ENCODE results near the gene PCED1B.
"Not testable (repeated sequence)": the region's sequence is repeated elsewhere in the genome, so short reads cannot be mapped to it uniquely, and the experiment has no call there.

PCED1B gene

DNA sequence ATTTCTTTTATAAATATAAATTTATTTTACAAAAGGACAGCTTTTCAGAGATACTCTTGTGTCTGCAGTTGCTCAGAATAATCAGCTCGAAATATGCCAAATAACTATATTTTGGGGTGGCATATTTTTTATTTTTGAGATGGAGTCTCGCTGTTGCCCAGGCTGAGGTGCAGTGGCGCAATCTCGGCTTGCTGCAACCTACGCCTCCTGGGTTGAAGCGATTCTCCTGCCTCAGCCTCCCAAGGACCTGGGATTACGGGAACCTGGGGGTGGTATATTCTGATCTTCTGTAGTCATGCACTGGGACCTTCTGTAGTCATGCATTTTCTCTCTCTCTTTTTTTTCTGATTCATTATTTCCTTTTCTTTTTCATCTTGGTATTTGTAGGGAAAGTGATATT, 135.3 kb downstream of the PCED1B start:
- Mint-ChIP-seq H3K36me3 (peaks cover 8% of the 10 kb centered on the region), H3K27me3 (no peaks in the 10 kb centered on the region), H3K4me3 (peak overlapping the region; percentile 98), H3K9me3 (no peaks in the 10 kb centered on the region), H3K4me1 (peaks cover 32% of the 10 kb centered on the region), H3K27ac (peak overlapping the region; percentile 94)
- no peak for ATAC-seq (ENCODE audit: low read depth)
- no peak for DNase-seq (ENCODE audit: low spot score in 2 of 2)

DNA sequence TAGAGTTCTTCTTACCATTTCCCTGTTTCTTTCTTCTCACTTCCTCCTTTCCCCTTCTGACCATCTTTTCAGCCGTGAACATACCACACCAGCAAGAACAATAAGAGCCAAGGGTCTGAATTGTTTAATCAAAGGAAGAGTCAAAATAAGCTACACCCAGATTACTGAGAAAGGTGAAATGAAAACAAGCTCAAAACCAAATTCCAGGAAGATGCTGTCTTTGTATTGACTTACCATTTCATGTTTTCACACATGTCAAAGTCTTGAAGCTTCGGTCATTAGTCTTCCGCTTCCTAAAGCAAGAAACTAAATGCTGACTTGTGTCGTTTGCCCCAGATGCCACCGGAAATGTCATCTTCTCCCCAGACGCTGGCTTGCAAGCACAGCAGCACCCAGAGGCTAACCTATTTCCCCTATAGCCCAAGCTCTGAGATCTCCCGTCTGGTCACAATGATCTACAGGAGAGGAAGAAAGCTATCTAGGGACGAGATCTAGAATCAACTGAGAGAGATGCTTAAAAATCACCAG, 136.8 kb downstream of the PCED1B start:
- H3K4me3 Mint-ChIP-seq: peak overlapping the region; percentile 98
- peak; percentile 85 for ATAC-seq (ENCODE audit: low read depth)
- peaks cover 12% of the 10 kb centered on the region for H3K36me3 Mint-ChIP-seq
- peak; percentile 51 to 61 for DNase-seq (ENCODE audit: low spot score in 2 of 2)
- H3K27ac Mint-ChIP-seq: peak overlapping the region; percentile 94
- H3K9me3 Mint-ChIP-seq: no peaks in the 10 kb centered on the region
- H3K4me1 Mint-ChIP-seq: peaks cover 34% of the 10 kb centered on the region
- H3K27me3 Mint-ChIP-seq: no peaks in the 10 kb centered on the region

DNA sequence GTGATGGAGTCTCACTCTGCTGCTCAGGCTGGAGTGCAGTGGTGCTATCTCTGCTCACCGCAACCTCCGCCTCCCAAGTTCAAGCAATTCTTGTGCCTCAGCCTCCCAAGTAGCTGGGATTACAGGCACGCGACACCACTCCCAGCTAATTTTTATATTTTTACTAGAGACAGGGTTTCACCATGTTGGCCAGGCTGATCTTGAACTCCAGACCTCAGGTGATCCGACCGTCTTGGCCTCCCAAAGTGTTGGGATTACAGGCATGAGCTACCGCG, 138.1 kb downstream of the PCED1B start:
- H3K9me3 Mint-ChIP-seq; H3K27me3 Mint-ChIP-seq; ATAC-seq (ENCODE audit: low read depth); DNase-seq (ENCODE audit: low spot score in 2 of 2): not testable (repeated sequence)
- Mint-ChIP-seq H3K27ac (peak overlapping the region; percentile 94), H3K36me3 (peaks cover 14% of the 10 kb centered on the region), H3K4me1 (peaks cover 34% of the 10 kb centered on the region), H3K4me3 (peak overlapping the region; percentile 98)

DNA sequence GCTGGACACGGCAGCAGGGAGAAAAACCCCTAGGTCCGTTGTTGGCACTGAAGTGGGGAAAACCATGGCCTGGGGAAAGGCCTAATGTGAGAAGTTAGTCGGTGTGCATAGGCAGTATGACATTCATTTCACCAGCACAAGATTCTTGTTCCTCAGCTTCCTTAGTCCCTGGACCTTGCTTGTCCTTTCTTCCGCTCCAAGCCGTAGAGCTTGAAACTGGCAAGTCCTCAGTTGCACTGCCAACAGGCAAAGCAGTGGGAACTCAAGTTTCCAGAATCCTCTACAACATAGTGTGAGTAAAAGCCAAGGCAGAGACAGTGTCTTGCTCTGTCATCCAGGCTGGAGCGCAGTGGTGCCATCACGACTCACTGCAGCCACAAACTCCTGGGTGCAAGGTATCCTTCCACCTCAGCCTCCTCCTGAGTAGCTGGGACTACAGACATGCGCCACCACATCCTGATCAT, 138.8 kb downstream of the PCED1B start:
- ATAC-seq (ENCODE audit: low read depth): peak; percentile 11
- Mint-ChIP-seq H3K9me3 (no peaks in the 10 kb centered on the region), H3K4me1 (peaks cover 41% of the 10 kb centered on the region), H3K4me3 (peak overlapping the region; percentile 98), H3K27me3 (no peaks in the 10 kb centered on the region), H3K27ac (peak overlapping the region; percentile 94), H3K36me3 (peaks cover 20% of the 10 kb centered on the region)
- no peak for DNase-seq (ENCODE audit: low spot score in 2 of 2)

DNA sequence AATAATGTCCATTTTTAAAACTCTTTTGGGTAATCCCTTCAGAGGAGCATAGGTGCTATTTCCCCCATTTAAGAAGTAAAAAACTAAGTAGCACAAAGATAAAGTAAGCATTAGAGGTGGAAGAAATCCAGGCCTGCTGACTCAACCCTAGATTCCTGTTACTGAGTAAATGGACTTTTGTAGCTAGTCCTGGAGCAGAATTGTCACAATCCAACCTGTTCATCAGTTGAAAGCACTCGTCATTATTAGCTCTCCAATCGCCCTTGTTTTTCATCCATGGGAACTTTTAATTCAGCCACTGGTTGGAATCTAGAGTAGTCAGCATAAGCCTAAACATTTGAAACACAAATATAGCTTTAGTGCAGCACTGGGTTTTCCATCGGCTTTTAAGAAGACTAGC, 139.8 kb downstream of the PCED1B start:
- Mint-ChIP-seq H3K9me3 (no peaks in the 10 kb centered on the region), H3K27me3 (no peaks in the 10 kb centered on the region), H3K4me1 (peaks cover 41% of the 10 kb centered on the region), H3K27ac (peak overlapping the region; percentile 67), H3K4me3 (peak overlapping the region; percentile 98), H3K36me3 (peaks cover 21% of the 10 kb centered on the region)
- no peak for DNase-seq (ENCODE audit: low spot score in 2 of 2)
- ATAC-seq (ENCODE audit: low read depth): no peak

DNA sequence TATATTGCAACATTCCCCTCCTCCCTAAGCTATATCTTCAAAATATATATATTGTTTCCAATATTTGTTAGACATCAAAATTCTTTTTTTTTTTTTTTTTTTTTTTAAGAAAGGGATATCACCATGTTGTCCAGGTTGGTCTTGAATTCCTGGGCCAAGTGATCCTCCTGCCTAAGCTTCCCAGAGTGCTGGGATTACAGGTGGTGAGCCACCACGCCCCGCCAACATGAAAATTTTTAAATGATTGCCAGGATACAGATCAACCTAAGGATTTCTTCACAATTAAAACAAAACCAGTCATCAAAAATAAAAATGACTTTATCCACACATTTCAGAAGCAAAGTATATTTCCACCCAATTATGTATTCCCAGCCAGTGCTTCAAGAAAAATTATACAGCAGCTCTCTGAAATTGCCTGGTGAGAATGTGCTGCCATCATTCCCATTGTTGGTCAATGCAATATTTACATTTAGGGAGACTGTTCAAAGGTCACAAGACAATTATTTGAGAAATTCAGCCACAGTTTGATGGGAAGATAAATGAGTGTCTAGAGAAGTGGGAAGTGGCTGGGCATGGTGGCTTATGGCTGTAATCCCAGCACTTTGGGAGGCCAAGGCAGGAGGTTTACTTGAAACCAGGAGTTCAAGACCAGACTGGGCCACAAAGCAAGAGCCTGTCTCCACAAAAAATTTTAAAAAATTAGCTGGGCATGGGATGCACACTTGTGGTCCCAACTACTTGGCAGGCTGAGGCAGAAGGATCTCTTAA, 142.0 kb downstream of the PCED1B start:
- Mint-ChIP-seq H3K36me3 (peaks cover 30% of the 10 kb centered on the region), H3K4me3 (peak overlapping the region; percentile 32)

DNA sequence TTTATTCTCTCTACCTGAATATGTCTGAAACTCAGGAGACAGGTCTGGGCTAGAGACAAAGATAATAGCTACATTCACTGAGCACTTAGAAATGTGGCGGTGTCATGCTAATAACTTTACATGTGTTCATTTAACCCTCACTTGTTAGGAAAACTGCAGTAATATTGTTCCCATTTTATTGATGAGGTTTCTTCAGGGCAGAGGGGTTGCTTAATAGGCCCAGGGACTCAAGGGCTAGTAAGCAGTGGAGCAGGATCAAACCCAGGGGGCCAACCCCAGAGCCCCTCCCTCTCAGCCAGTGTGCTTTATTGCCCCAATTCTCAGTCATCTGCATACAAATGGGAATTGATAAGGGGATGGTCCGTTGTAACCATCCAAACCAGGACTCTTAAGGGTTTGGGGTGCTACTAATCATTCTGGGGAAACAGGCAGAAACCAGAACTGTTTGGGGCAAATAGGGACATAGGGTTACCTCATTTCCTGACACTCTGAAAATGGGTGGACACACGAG, 143.2 kb downstream of the PCED1B start:
- Mint-ChIP-seq H3K9me3 (no peaks in the 10 kb centered on the region), H3K27ac (peak overlapping the region; percentile 93), H3K27me3 (no peaks in the 10 kb centered on the region), H3K4me3 (peak overlapping the region; percentile 82), H3K4me1 (peaks cover 52% of the 10 kb centered on the region), H3K36me3 (peaks cover 29% of the 10 kb centered on the region)
- no peak for ATAC-seq (ENCODE audit: low read depth)
- no peak for DNase-seq (ENCODE audit: low spot score in 2 of 2)

More for the DNA sequence above, 142.0 kb downstream of the PCED1B start:
- H3K27ac Mint-ChIP-seq: peak overlapping the region; percentile 78
- no peaks in the 10 kb centered on the region for H3K9me3 Mint-ChIP-seq
- H3K4me1 Mint-ChIP-seq: peaks cover 49% of the 10 kb centered on the region
- ATAC-seq (ENCODE audit: low read depth) (no peak), DNase-seq (ENCODE audit: low spot score in 2 of 2) (no peak)
- H3K27me3 Mint-ChIP-seq: no peaks in the 10 kb centered on the region

DNA sequence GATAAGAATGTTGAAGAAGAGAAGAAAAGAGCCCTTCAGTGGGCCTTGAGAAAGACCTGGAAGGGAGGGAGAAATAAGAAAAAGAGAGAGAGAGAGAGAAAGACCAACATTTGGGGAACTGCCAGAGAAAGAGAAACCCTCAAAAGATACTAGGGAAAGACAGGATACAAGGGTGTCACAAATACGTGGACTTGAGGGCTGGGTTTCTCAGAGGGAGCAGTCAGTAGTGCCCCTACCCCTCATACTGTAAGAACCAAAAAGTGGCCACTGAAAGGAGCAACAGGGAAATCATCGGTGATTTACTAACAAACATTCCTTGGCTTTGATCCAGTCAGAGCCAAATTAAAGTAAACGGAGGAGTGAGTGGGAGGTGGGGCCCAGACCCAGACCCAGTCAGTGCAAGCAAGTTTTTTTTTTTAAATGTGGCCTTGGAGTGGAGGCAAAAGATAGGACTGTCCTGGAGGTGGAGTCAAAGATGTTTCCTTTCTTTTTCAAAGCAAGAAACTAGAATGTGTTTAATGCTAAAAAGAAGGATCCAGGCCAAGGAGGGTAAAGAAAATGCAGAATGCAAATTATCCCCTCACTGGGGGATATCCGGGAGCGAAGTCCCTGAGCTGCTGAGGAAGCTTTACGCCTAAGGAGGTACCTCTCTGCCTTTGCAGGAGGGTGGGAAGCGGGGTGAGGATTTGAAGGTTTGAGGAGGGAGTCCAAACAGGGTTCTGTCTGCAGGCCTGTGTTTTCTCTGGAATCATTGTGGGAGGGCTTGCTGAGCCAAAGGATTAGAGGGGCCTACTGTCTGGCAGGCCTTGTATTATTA, 143.8 kb downstream of the PCED1B start:
- peak overlapping the region; percentile 93 for H3K27ac Mint-ChIP-seq

DNA sequence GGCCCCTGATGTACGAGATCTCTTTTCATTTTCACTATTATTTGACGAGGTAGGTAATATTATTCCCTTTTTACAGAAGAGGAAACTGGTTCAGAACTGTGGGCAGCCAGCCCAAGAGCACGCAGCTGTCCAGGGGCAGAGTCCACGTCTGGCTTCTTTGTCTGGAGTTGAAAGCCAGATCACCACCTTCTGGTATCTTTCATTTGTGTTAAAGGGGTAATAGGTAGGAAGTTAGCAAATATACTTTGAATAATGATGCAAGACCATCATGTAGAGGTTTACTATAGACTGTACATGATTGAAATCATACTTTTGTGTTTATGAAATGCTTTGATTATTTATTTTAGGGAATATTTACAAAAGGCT, 144.4 kb downstream of the PCED1B start:
- H3K36me3 Mint-ChIP-seq: peaks cover 34% of the 10 kb centered on the region
- H3K27ac Mint-ChIP-seq: peak overlapping the region; percentile 93
- H3K4me1 Mint-ChIP-seq: peaks cover 54% of the 10 kb centered on the region
- DNase-seq (ENCODE audit: low spot score in 2 of 2) (no peak), ATAC-seq (ENCODE audit: low read depth) (peak; percentile 30)
- no peaks in the 10 kb centered on the region for H3K9me3 Mint-ChIP-seq
- H3K27me3 Mint-ChIP-seq: no peaks in the 10 kb centered on the region
- H3K4me3 Mint-ChIP-seq: peak overlapping the region; percentile 82

More for the DNA sequence above, 143.8 kb downstream of the PCED1B start:
- Mint-ChIP-seq H3K9me3 (no peaks in the 10 kb centered on the region), H3K36me3 (peaks cover 34% of the 10 kb centered on the region), H3K27me3 (no peaks in the 10 kb centered on the region), H3K4me1 (peaks cover 54% of the 10 kb centered on the region), H3K4me3 (peak overlapping the region; percentile 82)
- DNase-seq (ENCODE audit: low spot score in 2 of 2) (no peak), ATAC-seq (ENCODE audit: low read depth) (peak; percentile 13)

DNA sequence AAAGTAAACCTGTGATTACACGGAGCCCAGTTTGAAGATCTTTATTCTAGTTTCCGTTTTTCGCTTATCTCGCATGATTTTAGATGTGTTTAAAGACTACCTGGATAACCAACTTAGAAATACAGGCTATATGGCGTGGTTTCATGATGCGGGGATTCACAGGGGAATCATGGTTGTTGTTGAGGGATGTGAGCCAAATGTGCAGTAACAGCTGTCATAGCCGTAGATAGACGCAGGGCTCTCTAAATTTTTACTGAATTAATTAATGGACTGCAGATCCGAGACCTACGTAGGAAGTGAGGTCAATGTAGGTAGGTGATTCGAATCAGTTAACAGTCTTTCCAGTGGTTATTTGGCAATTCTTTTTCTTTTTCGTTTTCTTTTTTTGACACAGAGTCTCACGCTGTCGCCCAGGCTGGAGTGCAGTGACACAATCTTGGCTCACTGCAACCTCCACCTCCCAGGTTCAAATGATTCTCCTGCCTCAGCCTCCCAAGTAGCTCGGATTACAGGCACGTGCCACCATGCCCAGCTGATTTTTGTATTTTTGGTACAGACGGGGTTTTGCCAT, 145.2 kb downstream of the PCED1B start:
- Mint-ChIP-seq H3K27ac (peak overlapping the region; percentile 88), H3K4me3 (no peak overlapping the region), H3K9me3 (no peaks in the 10 kb centered on the region), H3K4me1 (peaks cover 51% of the 10 kb centered on the region), H3K27me3 (no peaks in the 10 kb centered on the region), H3K36me3 (peaks cover 32% of the 10 kb centered on the region)
- peak; percentile 26 for ATAC-seq (ENCODE audit: low read depth)
- no peak for DNase-seq (ENCODE audit: low spot score in 2 of 2)

DNA sequence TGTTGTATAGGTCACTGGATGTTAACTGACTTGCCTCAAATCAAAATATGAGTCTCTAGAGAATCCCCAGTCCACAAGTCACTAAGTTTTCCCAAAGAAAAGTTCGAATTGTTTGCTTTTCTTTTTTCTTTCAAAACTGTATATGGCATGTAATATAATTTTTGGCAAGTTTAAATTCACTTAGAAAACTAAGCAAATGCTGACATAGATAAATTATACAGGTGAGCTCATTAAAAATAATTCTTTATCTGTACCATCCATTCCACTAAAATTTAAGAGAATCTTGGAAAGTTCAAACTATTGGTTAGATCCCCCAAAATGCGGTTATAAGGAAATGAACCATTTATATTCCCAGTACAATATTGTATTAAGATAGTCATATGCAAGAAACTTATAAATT, 145.9 kb downstream of the PCED1B start:
- H3K27ac Mint-ChIP-seq: peak overlapping the region; percentile 88
- peaks cover 31% of the 10 kb centered on the region for H3K36me3 Mint-ChIP-seq
- ATAC-seq (ENCODE audit: low read depth): no peak
- no peaks in the 10 kb centered on the region for H3K9me3 Mint-ChIP-seq
- no peak for DNase-seq (ENCODE audit: low spot score in 2 of 2)
- H3K27me3 Mint-ChIP-seq: no peaks in the 10 kb centered on the region
- no peak overlapping the region for H3K4me3 Mint-ChIP-seq
- H3K4me1 Mint-ChIP-seq: peaks cover 49% of the 10 kb centered on the region

DNA sequence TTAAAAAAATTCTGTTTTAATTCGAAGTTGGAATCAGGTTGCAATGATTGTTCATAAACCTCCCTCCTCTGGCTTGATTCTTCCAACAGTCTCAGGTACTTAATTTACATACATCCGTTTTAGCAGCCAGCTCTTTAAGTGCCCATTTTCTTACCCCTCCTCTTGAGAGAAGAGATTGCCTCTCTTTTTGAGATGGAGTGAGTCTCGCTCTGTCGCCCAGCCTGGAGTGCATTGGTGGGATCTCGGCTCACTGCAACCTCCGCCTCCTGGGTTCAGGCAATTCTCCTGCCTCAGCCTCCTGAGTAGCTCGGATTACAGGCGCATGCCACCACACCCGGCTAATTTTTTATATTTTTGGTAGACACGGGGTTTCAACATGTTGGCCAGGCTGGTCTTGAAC, 146.8 kb downstream of the PCED1B start:
- Mint-ChIP-seq H3K9me3 (no peaks in the 10 kb centered on the region), H3K4me3 (no peak overlapping the region)
- no peak for ATAC-seq (ENCODE audit: low read depth)

DNA sequence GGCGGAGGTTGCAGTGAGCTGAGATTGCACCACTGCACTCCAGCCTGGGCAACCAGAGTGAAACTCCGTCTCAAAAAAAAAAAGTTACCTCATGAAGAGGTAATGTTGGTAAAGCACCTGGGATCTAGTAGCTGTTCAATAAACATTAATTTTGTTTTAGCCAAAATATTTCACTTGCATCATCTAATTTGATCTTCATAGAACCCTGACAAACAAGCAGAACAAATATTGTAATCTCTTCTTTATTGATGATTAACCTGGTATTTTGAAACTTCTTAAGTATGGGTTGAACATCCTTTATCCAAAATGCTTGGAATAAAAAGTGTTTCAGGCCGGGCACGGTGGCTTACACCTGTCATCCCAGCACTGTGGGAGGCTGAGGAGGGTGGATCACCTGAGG, 149.4 kb downstream of the PCED1B start:
- ATAC-seq (ENCODE audit: low read depth): no peak
- DNase-seq (ENCODE audit: low spot score in 2 of 2): no peak
- no peak overlapping the region for H3K4me3 Mint-ChIP-seq
- H3K27me3 Mint-ChIP-seq: no peaks in the 10 kb centered on the region
- H3K9me3 Mint-ChIP-seq: no peaks in the 10 kb centered on the region
- peaks cover 30% of the 10 kb centered on the region for H3K4me1 Mint-ChIP-seq
- H3K36me3 Mint-ChIP-seq: peaks cover 29% of the 10 kb centered on the region
- H3K27ac Mint-ChIP-seq: no peak overlapping the region

More for the DNA sequence above, 146.8 kb downstream of the PCED1B start:
- Mint-ChIP-seq H3K27ac (peak overlapping the region; percentile 88), H3K4me1 (peaks cover 45% of the 10 kb centered on the region), H3K27me3 (no peaks in the 10 kb centered on the region), H3K36me3 (peaks cover 30% of the 10 kb centered on the region)
- DNase-seq (ENCODE audit: low spot score in 2 of 2): no peak

DNA sequence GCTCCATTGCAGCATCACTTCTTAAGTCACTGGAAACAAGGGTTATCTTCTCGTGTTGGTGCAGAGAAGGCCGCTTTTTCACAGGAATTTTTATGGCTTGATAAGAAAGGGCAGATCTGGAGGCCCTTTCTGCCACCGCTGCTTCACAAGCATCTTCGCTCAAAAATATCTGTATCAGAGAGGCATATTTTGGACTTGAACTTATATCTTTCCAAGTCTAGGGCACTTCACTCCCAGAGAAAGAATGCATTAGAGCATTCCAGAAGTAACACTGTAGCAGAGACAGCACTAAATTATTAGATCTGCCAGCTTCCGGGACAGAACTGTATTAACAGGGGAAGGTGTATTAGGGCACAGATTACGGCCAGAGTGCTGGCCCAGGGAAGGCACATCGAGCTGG, 152.0 kb downstream of the PCED1B start:
- no peak overlapping the region for H3K4me3 Mint-ChIP-seq
- peak overlapping the region; percentile 63 for H3K27ac Mint-ChIP-seq
- H3K36me3 Mint-ChIP-seq: peaks cover 32% of the 10 kb centered on the region
- DNase-seq (ENCODE audit: low spot score in 2 of 2): no peak
- H3K27me3 Mint-ChIP-seq: no peaks in the 10 kb centered on the region
- peaks cover 20% of the 10 kb centered on the region for H3K4me1 Mint-ChIP-seq
- ATAC-seq (ENCODE audit: low read depth): no peak
- H3K9me3 Mint-ChIP-seq: peaks cover 2% of the 10 kb centered on the region
